Fibroblast of skin of right quadriceps (primary cell): ENCODE results near the gene MVD.
A peak's percentile ranks its signal among the peaks of the same experiment; 100 is the strongest.
"Not testable (repeated sequence)": the region's sequence is repeated elsewhere in the genome, so short reads cannot be mapped to it uniquely, and the experiment has no call there.

Experiments
- DNase-seq: peaks from one replicate; pipeline ENCODE4 v3.0.0-alpha.2; 2013

The MVD gene

GRCh38 chr16:88622866-88623265 lies 40.0 kb downstream of the MVD start:
- DNase-seq: no peak

- no peak for DNase-seq
Observed at GRCh38 chr16:88622125-88622524, 40.8 kb downstream of the MVD start.

GRCh38 chr16:88619859-88620815 lies 42.8 kb downstream of the MVD start:
- DNase-seq: no peak

- DNase-seq: no peak
Observed at GRCh38 chr16:88618956-88619667, 43.8 kb downstream of the MVD start.

- DNase-seq: no peak
Observed at GRCh38 chr16:88618182-88618955, 44.5 kb downstream of the MVD start.

GRCh38 chr16:88617268-88618031 lies 45.4 kb downstream of the MVD start:
- peak; percentile 20 for DNase-seq

GRCh38 chr16:88616736-88617135 lies 46.2 kb downstream of the MVD start:
- no peak for DNase-seq

GRCh38 chr16:88616320-88616719 lies 46.6 kb downstream of the MVD start:
- no peak for DNase-seq

GRCh38 chr16:88614818-88615580 lies 47.9 kb downstream of the MVD start:
- DNase-seq: no peak

- DNase-seq: no peak
Observed at GRCh38 chr16:88613911-88614817, 48.7 kb downstream of the MVD start.

GRCh38 chr16:88613293-88613692 lies 49.6 kb downstream of the MVD start:
- no peak for DNase-seq

- no peak for DNase-seq
Observed at GRCh38 chr16:88610909-88611812, 51.7 kb downstream of the MVD start.

- no peak for DNase-seq
Observed at GRCh38 chr16:88610080-88610479, 52.8 kb downstream of the MVD start.

- DNase-seq: not testable (repeated sequence)
Observed at GRCh38 chr16:88609426-88609825, 53.5 kb downstream of the MVD start.

- no peak for DNase-seq
Observed at GRCh38 chr16:88608076-88608475, 54.8 kb downstream of the MVD start.

- no peak for DNase-seq
Observed at GRCh38 chr16:88606148-88606757, 56.6 kb downstream of the MVD start.

GRCh38 chr16:88605186-88606147 lies 57.4 kb downstream of the MVD start:
- DNase-seq: no peak

- DNase-seq: no peak
Observed at GRCh38 chr16:88602091-88602490, 60.8 kb downstream of the MVD start.
